ENCODE results near the gene KCNH3.

DNA sequence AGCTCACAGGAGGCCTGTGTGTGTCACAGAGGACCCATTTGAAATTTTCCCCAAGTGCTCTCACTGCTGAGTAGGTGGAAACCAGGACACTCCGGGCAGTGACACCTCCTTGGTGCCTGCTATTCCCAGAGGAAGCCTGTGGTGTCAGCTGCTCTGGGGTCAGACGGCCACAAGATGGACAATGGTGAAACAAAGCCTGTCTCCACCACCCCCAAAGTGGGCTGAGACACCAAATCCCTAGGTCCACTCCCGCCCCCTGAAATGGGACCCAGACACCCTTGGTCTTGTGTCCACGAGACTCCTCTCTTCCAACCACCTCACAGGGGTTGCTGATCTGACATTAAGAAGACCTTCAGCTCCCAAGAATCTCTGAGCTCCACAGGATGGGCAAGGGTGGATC is 7.0 kb downstream of the KCNH3 start:
- TF ChIP-seq POLR2A (IDR thresholded peaks at IDR 0.05) = no peak
- TF ChIP-seq, protein P1, sequence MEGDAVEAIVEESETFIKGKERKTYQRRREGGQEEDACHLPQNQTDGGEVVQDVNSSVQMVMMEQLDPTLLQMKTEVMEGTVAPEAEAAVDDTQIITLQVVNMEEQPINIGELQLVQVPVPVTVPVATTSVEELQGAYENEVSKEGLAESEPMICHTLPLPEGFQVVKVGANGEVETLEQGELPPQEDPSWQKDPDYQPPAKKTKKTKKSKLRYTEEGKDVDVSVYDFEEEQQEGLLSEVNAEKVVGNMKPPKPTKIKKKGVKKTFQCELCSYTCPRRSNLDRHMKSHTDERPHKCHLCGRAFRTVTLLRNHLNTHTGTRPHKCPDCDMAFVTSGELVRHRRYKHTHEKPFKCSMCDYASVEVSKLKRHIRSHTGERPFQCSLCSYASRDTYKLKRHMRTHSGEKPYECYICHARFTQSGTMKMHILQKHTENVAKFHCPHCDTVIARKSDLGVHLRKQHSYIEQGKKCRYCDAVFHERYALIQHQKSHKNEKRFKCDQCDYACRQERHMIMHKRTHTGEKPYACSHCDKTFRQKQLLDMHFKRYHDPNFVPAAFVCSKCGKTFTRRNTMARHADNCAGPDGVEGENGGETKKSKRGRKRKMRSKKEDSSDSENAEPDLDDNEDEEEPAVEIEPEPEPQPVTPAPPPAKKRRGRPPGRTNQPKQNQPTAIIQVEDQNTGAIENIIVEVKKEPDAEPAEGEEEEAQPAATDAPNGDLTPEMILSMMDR (IDR thresholded peaks at IDR 0.05) = no peak

Data from right lobe of liver (tissue), 4 donors.